Measurements from ENCODE around the gene UBXN1. TPM values are rescaled to one million over a fixed set of nuclear protein-coding genes. Genes with fewer than 3 reads are reported as not detected.

The UBXN1 gene
- total RNA-seq, 2 donors from 2014 or later: 88.6 to 159 TPM

GRCh38 chr11:62719302-62719978, 40.6 kb upstream of the UBXN1 start:
- TF ChIP-seq CTCF (IDR thresholded peaks at IDR 0.05): no peak
- Histone ChIP-seq H3K9me3 (no peaks in the 10 kb centered on the region), H3K27ac (no peak overlapping the region), H3K4me3 (no peak overlapping the region), H3K27me3 (replicated peaks; ENCODE audit: insufficient read depth) (no peaks in the 10 kb centered on the region), H3K36me3 (peaks cover 91% of the 10 kb centered on the region), H3K4me1 (ENCODE audit: control insufficient read depth in 1 of 2, low read depth in 2 of 2) (peaks cover 5 to 9% of the 10 kb centered on the region in 2 donors)
- no peak for DNase-seq (ENCODE audit: low spot score)
- no peak for ATAC-seq (ENCODE audit: insufficient number of reproducible peaks, low FRiP score, low read depth)

- H3K27me3 ChIP-seq (replicated peaks; ENCODE audit: insufficient read depth): no peaks in the 10 kb centered on the region
- DNase-seq (ENCODE audit: low spot score) (no peak), ATAC-seq (ENCODE audit: insufficient number of reproducible peaks, low FRiP score, low read depth) (no peak)
- no peak overlapping the region for H3K4me3 ChIP-seq
- no peak for TF ChIP-seq CTCF (IDR thresholded peaks at IDR 0.05)
- H3K9me3 ChIP-seq: no peaks in the 10 kb centered on the region
- H3K4me1 ChIP-seq (ENCODE audit: control insufficient read depth in 1 of 2, low read depth in 2 of 2): no peaks in the 10 kb centered on the region
- H3K36me3 ChIP-seq: peaks cover 71% of the 10 kb centered on the region
- no peak overlapping the region for H3K27ac ChIP-seq
Measured at GRCh38 chr11:62716816-62717215, 37.9 kb upstream of the UBXN1 start.

- Histone ChIP-seq H3K4me1 (ENCODE audit: control insufficient read depth in 1 of 2, low read depth in 2 of 2) (no peaks in the 10 kb centered on the region), H3K9me3 (no peaks in the 10 kb centered on the region), H3K4me3 (no peak overlapping the region), H3K36me3 (peaks cover 70% of the 10 kb centered on the region), H3K27ac (no peak overlapping the region), H3K27me3 (replicated peaks; ENCODE audit: insufficient read depth) (no peaks in the 10 kb centered on the region)
- DNase-seq (ENCODE audit: low spot score) (no peak), ATAC-seq (ENCODE audit: insufficient number of reproducible peaks, low FRiP score, low read depth) (no peak)
- TF ChIP-seq CTCF (IDR thresholded peaks at IDR 0.05): no peak
Measured at GRCh38 chr11:62716206-62716605, 37.3 kb upstream of the UBXN1 start.

- Histone ChIP-seq H3K4me3 (no peak overlapping the region), H3K27me3 (replicated peaks; ENCODE audit: insufficient read depth) (no peaks in the 10 kb centered on the region), H3K9me3 (no peaks in the 10 kb centered on the region), H3K27ac (no peak overlapping the region), H3K36me3 (peaks cover 67% of the 10 kb centered on the region), H3K4me1 (ENCODE audit: control insufficient read depth in 1 of 2, low read depth in 2 of 2) (peaks cover 0 to 4% of the 10 kb centered on the region in 2 donors)
- no peak for TF ChIP-seq CTCF (IDR thresholded peaks at IDR 0.05)
- ATAC-seq (ENCODE audit: insufficient number of reproducible peaks, low FRiP score, low read depth): no peak
- no peak for DNase-seq (ENCODE audit: low spot score)
Measured at GRCh38 chr11:62715150-62716130, 36.6 kb upstream of the UBXN1 start.

- Histone ChIP-seq H3K27ac (no peak overlapping the region), H3K4me3 (no peak overlapping the region), H3K36me3 (peaks cover 49% of the 10 kb centered on the region), H3K4me1 (ENCODE audit: control insufficient read depth in 1 of 2, low read depth in 2 of 2) (peaks cover 5 to 19% of the 10 kb centered on the region in 2 donors), H3K27me3 (replicated peaks; ENCODE audit: insufficient read depth) (no peaks in the 10 kb centered on the region), H3K9me3 (no peaks in the 10 kb centered on the region)
- DNase-seq (ENCODE audit: low spot score) (no peak), ATAC-seq (ENCODE audit: insufficient number of reproducible peaks, low FRiP score, low read depth) (no peak)
- no peak for TF ChIP-seq CTCF (IDR thresholded peaks at IDR 0.05)
Measured at GRCh38 chr11:62713343-62713742, 34.5 kb upstream of the UBXN1 start.
